Small intestine (tissue), 7 donors: Measurements from ENCODE around the gene SLIT3. TPM values are rescaled to one million over a fixed set of nuclear protein-coding genes. Genes with fewer than 3 reads are reported as not detected.

Experiments
- DNase-seq, 2 donors: peaks; one replicate each; pipeline versions ENCODE4 v3.0.0 to v3.0.0-alpha.2; 2013
- FAIRE-seq: peaks from 2 replicates; lab custom pipeline; 2012; peaks lifted over from hg19 to GRCh38; lab: Jason Lieb, UNC
- H3K27ac ChIP-seq, 3 donors: one replicate each; pipeline ENCODE4 v1.5.1; 2013; ENCODE audit warnings: low read length in 2 of 3, mild to moderate bottlenecking in 2 of 3, control low read depth in 1 of 3, inconsistent platforms in 1 of 3, low read depth in 1 of 3, moderate library complexity in 1 of 3
- H3K27me3 ChIP-seq, 3 donors: one replicate each; pipeline ENCODE4 v1.6.1; 2013; ENCODE audit warnings: low read length in 3 of 3, inconsistent platforms in 1 of 3; ENCODE audit not compliant: control insufficient read depth in 3 of 3, insufficient read depth in 3 of 3
- H3K36me3 ChIP-seq, 3 donors: one replicate each; pipeline ENCODE4 v1.6.1; 2013; ENCODE audit warnings: low read length in 3 of 3, inconsistent platforms in 1 of 3, low read depth in 1 of 3, mild to moderate bottlenecking in 1 of 3, moderate library complexity in 1 of 3; ENCODE audit not compliant: control insufficient read depth in 3 of 3, insufficient read depth in 2 of 3
- H3K4me1 ChIP-seq, 3 donors: one replicate each; pipeline ENCODE4 v1.6.1; 2013; ENCODE audit warnings: low read length in 2 of 3, inconsistent platforms in 1 of 3, low read depth in 1 of 3, mild to moderate bottlenecking in 1 of 3, moderate library complexity in 1 of 3; ENCODE audit not compliant: control insufficient read depth in 3 of 3, insufficient read depth in 2 of 3
- H3K4me3 ChIP-seq, 3 donors: one replicate each; pipeline ENCODE4 v1.5.1; 2013; ENCODE audit warnings: low read length in 3 of 3, control low read depth in 1 of 3, inconsistent platforms in 1 of 3, low read depth in 1 of 3, mild to moderate bottlenecking in 1 of 3, moderate library complexity in 1 of 3
- H3K9me3 ChIP-seq, 2 donors: one replicate each; pipeline ENCODE4 v1.6.1; 2013; ENCODE audit warnings: low read depth in 1 of 2, low read length in 1 of 2; ENCODE audit not compliant: control insufficient read depth in 2 of 2, insufficient read depth in 1 of 2
- WGBS, 3 donors: extraction: QIAGEN DNeasy Blood & Tissue Kit; methylation state at CpG; one replicate each; pipeline ENCODE4 v1.1.7; 2013; 5-methylcytosine and 5-hydroxymethylcytosine counted together
- polyA plus RNA-seq, 4 donors: library from polyadenylated mRNA; stranded (reverse) in 3 of 4; unstranded in 1 of 4; fragments of 200-250 nt in 3 of 4; fragments of 120-200 nt in 1 of 4; gene quantifications; one replicate each; pipeline versions ENCODE4 v1.2.1 to v1.2.3, GENCODE V29; 2013
- donor health status: healthy with polysubstance abuse.
- donor health status: control.
- donor health status: control.
- donor health status: Bipolar disorder and iron deficiency.
- donor health status: healthy.

SLIT3 gene
- polyA plus RNA-seq, 4 donors: 0.27 to 5.5 (median 5.3) TPM; not detected in 1

DNA sequence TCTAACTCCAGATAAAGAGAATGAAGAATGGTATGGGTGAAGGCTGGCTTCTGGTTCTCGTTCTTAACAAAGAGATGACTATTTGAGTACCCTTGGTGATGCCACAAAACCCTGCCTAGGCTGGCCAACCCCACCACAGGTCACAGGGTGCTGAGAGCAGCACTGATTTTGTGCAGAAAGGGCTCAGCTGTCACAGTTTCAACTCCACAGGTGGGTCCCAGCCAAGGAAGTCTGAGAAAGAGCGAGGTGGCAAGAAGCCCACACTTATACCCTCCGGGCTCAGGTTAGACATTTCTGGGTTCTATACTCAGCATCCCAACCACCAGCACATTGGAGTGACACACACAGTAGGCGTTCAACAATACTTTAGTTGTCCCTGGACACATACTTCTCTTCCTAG lies 118.1 kb downstream of the SLIT3 start:
- no peak for FAIRE-seq

DNA sequence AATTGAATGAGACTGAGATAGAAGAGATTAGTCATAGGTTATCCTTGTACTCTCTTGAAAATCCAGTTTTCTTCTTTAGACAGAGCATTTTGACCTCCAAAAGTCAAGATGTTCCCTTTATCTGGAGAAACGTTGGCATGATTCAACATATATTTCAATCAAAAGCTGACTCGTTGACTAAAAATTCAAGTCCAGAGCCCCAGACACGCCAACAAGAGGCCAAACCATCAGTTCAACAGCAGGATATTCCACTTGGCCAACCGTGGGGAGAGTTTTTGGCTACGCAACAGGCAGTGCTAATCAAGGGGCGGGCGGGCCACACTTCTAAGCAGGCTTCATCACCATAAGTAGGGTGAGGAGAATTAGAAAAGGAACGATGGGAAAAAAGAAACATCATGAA lies 119.1 kb downstream of the SLIT3 start:
- H3K27ac ChIP-seq: no peak overlapping the region
- no peak overlapping the region for H3K4me3 ChIP-seq
- no peaks in the 10 kb centered on the region for H3K9me3 ChIP-seq
- peaks cover 0 to 2% (median 0%) of the 10 kb centered on the region in 3 donors for H3K27me3 ChIP-seq
- FAIRE-seq (no peak), DNase-seq (no peak)
- no peaks in the 10 kb centered on the region for H3K4me1 ChIP-seq
- 62 to 68% (median 65%) methylated on average over 8 of the region's 8 CpGs for WGBS, 3 donors
- no peaks in the 10 kb centered on the region for H3K36me3 ChIP-seq

More for the DNA sequence above, 118.1 kb downstream of the SLIT3 start:
- H3K4me1 ChIP-seq: no peaks in the 10 kb centered on the region
- no peaks in the 10 kb centered on the region for H3K36me3 ChIP-seq
- H3K27ac ChIP-seq: no peak overlapping the region
- WGBS, 3 donors: 69 to 82% (median 74%) methylated on average over 4 of the region's 4 CpGs
- no peak for DNase-seq
- H3K4me3 ChIP-seq: no peak overlapping the region
- no peaks in the 10 kb centered on the region for H3K9me3 ChIP-seq
- peaks cover 0 to 2% (median 0%) of the 10 kb centered on the region in 3 donors for H3K27me3 ChIP-seq

DNA sequence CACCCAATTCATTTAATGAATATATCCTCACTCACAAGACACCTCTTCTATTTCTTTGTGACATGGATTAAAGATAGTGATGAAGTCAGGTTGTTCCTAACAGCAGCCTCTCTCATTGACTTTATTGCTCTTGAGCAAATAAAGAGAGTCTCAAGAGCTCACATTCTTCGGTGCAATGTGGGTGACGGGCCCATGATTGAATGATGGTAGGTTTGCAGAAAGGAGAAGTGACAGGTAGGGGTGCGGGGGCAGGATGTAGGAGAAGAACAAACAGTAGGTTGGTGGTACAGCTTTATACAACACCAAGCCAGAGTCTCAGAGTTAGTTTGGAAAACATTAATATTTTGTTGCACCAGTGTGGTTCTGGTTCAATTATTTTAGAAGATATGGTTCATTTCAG lies 122.2 kb downstream of the SLIT3 start:
- FAIRE-seq: no peak

DNA sequence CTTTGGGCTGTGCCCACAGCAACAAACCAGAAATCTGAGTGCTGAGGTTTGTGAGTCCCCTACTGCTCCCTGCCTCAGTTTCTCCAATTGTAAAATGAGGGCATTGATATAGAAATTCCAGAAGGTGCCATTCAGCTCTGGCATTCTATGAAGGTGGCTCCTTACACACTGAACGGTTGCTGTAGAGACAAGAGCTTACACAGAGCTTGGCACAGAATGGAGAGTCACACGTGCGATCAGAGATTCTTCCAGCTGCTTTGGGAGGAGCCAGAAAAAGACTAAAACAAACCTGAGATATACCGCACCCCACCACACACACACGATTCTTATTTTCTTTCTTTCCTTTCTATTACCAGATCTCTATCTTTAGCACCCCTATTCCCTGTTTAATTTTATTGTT lies 122.7 kb downstream of the SLIT3 start:
- Histone ChIP-seq H3K9me3 (no peaks in the 10 kb centered on the region), H3K27ac (no peak overlapping the region), H3K27me3 (peaks cover 0 to 2% (median 0%) of the 10 kb centered on the region in 3 donors), H3K4me1 (peaks cover 0 to 6% (median 0%) of the 10 kb centered on the region in 3 donors), H3K4me3 (no peak overlapping the region), H3K36me3 (no peaks in the 10 kb centered on the region)
- 57 to 65% (median 64%) methylated on average over 5 of the region's 5 CpGs for WGBS, 3 donors
- DNase-seq (no peak), FAIRE-seq (no peak)

More for the DNA sequence above, 122.2 kb downstream of the SLIT3 start:
- H3K27me3 ChIP-seq: peaks cover 0 to 2% (median 0%) of the 10 kb centered on the region in 3 donors
- H3K9me3 ChIP-seq: no peaks in the 10 kb centered on the region
- H3K27ac ChIP-seq: no peak overlapping the region
- DNase-seq: peak in 1 of 2 donors; percentile 15
- H3K4me3 ChIP-seq: no peak overlapping the region
- no peaks in the 10 kb centered on the region for H3K36me3 ChIP-seq
- 20 to 50% (median 45%) methylated on average over 3 of the region's 3 CpGs for WGBS, 3 donors
- peaks cover 0 to 6% (median 0%) of the 10 kb centered on the region in 3 donors for H3K4me1 ChIP-seq

DNA sequence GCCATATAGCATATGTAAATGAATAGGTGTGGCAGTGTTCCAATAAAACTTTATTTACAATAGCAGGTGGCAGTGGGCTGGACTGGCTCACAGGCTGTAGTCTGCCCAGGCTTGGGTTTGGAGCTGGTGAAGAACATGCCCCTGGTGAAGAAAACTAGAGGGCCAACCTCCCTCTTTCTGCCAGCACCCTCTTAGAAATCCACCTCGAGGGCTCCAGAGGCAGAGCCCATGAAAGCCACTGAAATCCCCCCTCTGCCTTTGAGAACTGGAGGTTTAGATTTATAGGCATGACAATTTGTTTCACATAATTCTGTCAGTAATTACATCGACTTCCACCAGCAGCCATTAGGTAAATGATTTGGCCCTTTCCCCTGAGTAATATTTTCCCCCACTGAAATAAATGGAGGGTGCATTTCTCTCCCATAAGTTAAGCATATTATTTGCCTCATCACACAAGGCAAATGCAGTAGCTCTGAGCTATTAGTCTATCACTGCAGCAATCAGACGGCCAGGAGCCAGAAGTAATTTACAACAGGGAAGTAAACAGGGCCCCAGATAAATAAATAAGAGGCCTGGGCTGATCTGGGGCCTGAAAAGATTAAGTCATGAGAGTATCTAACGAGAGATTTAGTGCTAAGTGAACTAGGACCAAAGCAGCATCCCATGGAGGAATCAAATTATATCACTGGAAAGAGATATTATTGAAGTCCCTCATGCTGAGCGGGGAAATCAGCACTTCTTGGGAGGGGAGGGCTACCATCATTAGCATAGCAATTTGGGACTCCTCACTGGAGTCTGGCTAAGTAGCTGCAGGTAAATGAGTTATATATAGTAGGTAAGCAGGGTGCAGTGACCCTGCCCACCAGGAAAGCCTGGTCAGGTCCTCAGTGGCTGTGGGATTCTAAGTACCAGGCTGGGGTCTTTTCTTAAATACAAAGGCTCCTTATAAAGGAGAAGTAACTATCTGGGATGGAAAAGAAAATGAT lies 123.9 kb downstream of the SLIT3 start:
- Histone ChIP-seq H3K27me3 (peaks cover 0 to 2% (median 0%) of the 10 kb centered on the region in 3 donors), H3K27ac (no peak overlapping the region), H3K9me3 (no peaks in the 10 kb centered on the region), H3K4me3 (no peak overlapping the region), H3K36me3 (no peaks in the 10 kb centered on the region), H3K4me1 (peaks cover 0 to 6% (median 0%) of the 10 kb centered on the region in 3 donors)
- WGBS, 3 donors: 32 to 49% (median 37%) methylated on average over 5 of the region's 5 CpGs
- no peak for DNase-seq
- no peak for FAIRE-seq

DNA sequence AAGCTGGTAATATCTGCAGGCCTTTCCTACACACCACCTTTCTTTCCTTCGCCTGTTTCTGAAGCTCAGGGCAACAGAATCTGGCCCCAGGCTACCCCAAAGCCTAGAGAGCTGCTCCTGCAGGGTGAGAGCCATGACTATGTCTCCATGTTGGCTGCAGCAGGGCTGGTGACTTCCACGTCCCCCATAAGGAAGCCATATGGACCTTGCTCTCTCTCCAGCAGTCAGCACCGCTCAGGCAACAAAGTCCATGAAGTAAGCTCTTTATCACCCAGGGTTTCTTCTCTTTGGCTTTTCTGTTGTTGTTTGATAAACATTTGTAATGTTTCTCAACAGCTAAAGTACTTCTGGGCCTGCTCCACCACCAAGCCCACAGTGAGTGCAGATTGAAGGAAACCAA lies 125.2 kb downstream of the SLIT3 start:
- H3K9me3 ChIP-seq: no peaks in the 10 kb centered on the region
- peak; percentile 2 to 70 for DNase-seq
- no peak overlapping the region for H3K4me3 ChIP-seq
- H3K27ac ChIP-seq: peak overlapping the region in 1 of 3 donors; percentile 57
- peaks cover 0 to 1% (median 0%) of the 10 kb centered on the region in 3 donors for H3K27me3 ChIP-seq
- WGBS, 3 donors: 27 to 71% (median 50%) methylated on average over 3 of the region's 3 CpGs
- H3K36me3 ChIP-seq: no peaks in the 10 kb centered on the region
- peaks cover 0 to 6% (median 0%) of the 10 kb centered on the region in 3 donors for H3K4me1 ChIP-seq
- FAIRE-seq: no peak

DNA sequence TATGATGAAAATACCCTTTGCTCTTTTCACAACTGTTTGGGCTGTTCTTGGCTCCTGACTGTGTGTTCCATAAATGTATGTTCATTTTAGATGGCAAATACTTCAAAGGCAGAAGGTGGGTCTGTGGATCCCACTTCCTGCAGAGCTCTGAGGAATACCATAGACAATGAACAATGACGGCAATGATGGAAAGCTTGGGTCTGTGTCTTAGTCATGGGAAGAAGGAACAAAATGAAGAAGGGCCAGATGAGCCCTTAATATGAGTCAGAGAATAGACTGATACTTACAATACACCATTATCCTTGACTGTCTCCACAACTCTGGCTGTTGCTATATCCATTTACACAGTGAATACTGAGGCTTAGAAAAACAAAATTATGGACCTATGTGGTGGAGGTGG lies 126.0 kb downstream of the SLIT3 start:
- Histone ChIP-seq H3K9me3 (no peaks in the 10 kb centered on the region), H3K4me3 (no peak overlapping the region), H3K27ac (no peak overlapping the region), H3K4me1 (peaks cover 0 to 6% (median 0%) of the 10 kb centered on the region in 3 donors), H3K27me3 (peaks cover 0 to 4% (median 0%) of the 10 kb centered on the region in 3 donors), H3K36me3 (no peaks in the 10 kb centered on the region)
- no peak for FAIRE-seq
- WGBS, 3 donors: 86 to 89% (median 87%) methylated on average over 1 of the region's 1 CpG
- DNase-seq: no peak

DNA sequence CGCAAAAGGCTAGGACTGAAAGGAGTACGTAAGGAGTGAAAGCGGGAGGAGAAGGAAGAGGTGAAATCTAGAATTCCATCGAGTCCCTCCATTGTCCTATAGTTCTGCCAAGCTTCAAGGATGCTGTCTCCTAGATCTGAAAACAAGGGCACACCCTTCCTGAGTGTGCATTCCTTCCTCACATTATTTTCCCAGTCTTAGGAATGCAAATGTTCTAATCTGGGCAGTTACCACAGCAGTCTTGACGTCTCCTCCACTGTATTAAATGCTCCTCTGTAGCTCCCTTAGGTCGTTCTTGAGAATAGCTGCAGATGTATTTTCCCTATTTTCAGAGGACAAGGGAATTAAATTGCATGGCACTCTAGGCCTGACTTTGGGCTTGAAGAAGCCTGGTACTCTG lies 127.6 kb downstream of the SLIT3 start:
- no peaks in the 10 kb centered on the region for H3K36me3 ChIP-seq
- H3K9me3 ChIP-seq: no peaks in the 10 kb centered on the region
- no peak overlapping the region for H3K27ac ChIP-seq
- H3K27me3 ChIP-seq: peaks cover 0 to 4% (median 0%) of the 10 kb centered on the region in 3 donors
- no peak overlapping the region for H3K4me3 ChIP-seq
- DNase-seq (no peak), FAIRE-seq (no peak)
- peaks cover 0 to 6% (median 0%) of the 10 kb centered on the region in 3 donors for H3K4me1 ChIP-seq
- 78 to 86% (median 82%) methylated on average over 6 of the region's 6 CpGs for WGBS, 3 donors
